Activated T-cell treated with anti-CD3 and anti-CD28 coated beads for 4 hours (primary cell): ENCODE data around the gene VPS54.
"Not testable (repeated sequence)": the region's sequence is repeated elsewhere in the genome, so short reads cannot be mapped to it uniquely, and the experiment has no call there.

Experiments
- DNase-seq: peaks from one replicate; pipeline ENCODE4 v3.0.0-alpha.2; 2020

Gene VPS54

GRCh38 chr2:63991173-63991999, 27.8 kb downstream of the VPS54 start:
- DNase-seq = not testable (repeated sequence)

- DNase-seq = no peak
Measured at GRCh38 chr2:63990072-63990471, 29.2 kb downstream of the VPS54 start.

- DNase-seq = not testable (repeated sequence)
Measured at GRCh38 chr2:63988842-63989436, 30.3 kb downstream of the VPS54 start.

GRCh38 chr2:63984606-63985359, 34.4 kb downstream of the VPS54 start:
- no peak for DNase-seq

- DNase-seq = no peak
Measured at GRCh38 chr2:63983986-63984605, 35.1 kb downstream of the VPS54 start.

- no peak for DNase-seq
Measured at GRCh38 chr2:63982335-63982734, 36.9 kb downstream of the VPS54 start.

- no peak for DNase-seq
Measured at GRCh38 chr2:63981702-63982103, 37.5 kb downstream of the VPS54 start.

- DNase-seq = no peak
Measured at GRCh38 chr2:63980794-63981193, 38.4 kb downstream of the VPS54 start.

GRCh38 chr2:63977904-63978303, 41.3 kb downstream of the VPS54 start:
- DNase-seq = no peak

GRCh38 chr2:63976125-63976510, 43.1 kb downstream of the VPS54 start:
- no peak for DNase-seq

- no peak for DNase-seq
Measured at GRCh38 chr2:63975437-63976124, 43.6 kb downstream of the VPS54 start.

- not testable (repeated sequence) for DNase-seq
Measured at GRCh38 chr2:63975036-63975435, 44.2 kb downstream of the VPS54 start.

GRCh38 chr2:63962186-63962585, 57.0 kb downstream of the VPS54 start:
- DNase-seq = no peak

- DNase-seq = no peak
Measured at GRCh38 chr2:63950414-63950813, 68.8 kb downstream of the VPS54 start.

- DNase-seq = no peak
Measured at GRCh38 chr2:63942788-63943187, 76.4 kb downstream of the VPS54 start.

- DNase-seq = not testable (repeated sequence)
Measured at GRCh38 chr2:63932104-63932503, 87.1 kb downstream of the VPS54 start.

- DNase-seq = no peak
Measured at GRCh38 chr2:63926815-63927214, 92.4 kb downstream of the VPS54 start.

GRCh38 chr2:63914311-63914710, 104.9 kb downstream of the VPS54 start:
- no peak for DNase-seq

GRCh38 chr2:63903003-63903402, 116.2 kb downstream of the VPS54 start:
- DNase-seq = no peak

GRCh38 chr2:63902149-63902548, 117.1 kb downstream of the VPS54 start:
- no peak for DNase-seq

- no peak for DNase-seq
Measured at GRCh38 chr2:63899639-63900038, 119.6 kb downstream of the VPS54 start.

- no peak for DNase-seq
Measured at GRCh38 chr2:63898839-63899238, 120.4 kb downstream of the VPS54 start.

- DNase-seq = no peak
Measured at GRCh38 chr2:63894167-63894566, 125.1 kb downstream of the VPS54 start.
